Measurements from ENCODE around the gene RNF150. TPM values are rescaled to one million over a fixed set of nuclear protein-coding genes. Genes with fewer than 3 reads are reported as not detected.
A peak's percentile ranks its signal among the peaks of the same experiment; 100 is the strongest.

The RNF150 gene
- total RNA-seq, 4 donors from 2014 or later = 9.7 to 58.2 (median 36.6) TPM

DNA sequence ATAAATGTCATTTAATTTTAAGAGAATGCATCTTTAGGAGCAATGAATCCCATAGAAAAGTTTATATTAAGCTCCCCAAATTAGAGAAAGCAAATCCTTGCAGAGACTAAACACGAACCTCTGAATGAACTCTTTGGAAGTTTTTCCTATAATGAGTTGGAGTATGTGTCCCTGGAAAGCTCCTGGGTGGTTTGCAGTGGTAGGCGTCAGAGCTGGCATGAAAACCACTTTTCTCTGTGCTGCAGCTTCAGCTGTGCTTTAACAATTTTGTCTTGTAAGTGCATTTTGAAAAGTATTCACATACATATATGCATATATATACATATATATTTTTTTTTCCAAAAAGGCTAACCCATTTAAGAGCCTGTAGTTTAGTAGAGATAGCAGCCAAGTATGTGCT is 228.4 kb downstream of the RNF150 start:
- no peaks in the 10 kb centered on the region for H3K27me3 ChIP-seq
- H3K27ac ChIP-seq = no peak overlapping the region
- no peaks in the 10 kb centered on the region for H3K9me3 ChIP-seq
- no peaks in the 10 kb centered on the region for H3K4me1 ChIP-seq
- no peaks in the 10 kb centered on the region for H3K36me3 ChIP-seq
- intact Hi-C loops (cut with DNase I; ENCODE audit: low total_unique reads) = no loop called here
- no peak for TF ChIP-seq POLR2A (IDR thresholded peaks at IDR 0.05)
- TF ChIP-seq, protein P1, sequence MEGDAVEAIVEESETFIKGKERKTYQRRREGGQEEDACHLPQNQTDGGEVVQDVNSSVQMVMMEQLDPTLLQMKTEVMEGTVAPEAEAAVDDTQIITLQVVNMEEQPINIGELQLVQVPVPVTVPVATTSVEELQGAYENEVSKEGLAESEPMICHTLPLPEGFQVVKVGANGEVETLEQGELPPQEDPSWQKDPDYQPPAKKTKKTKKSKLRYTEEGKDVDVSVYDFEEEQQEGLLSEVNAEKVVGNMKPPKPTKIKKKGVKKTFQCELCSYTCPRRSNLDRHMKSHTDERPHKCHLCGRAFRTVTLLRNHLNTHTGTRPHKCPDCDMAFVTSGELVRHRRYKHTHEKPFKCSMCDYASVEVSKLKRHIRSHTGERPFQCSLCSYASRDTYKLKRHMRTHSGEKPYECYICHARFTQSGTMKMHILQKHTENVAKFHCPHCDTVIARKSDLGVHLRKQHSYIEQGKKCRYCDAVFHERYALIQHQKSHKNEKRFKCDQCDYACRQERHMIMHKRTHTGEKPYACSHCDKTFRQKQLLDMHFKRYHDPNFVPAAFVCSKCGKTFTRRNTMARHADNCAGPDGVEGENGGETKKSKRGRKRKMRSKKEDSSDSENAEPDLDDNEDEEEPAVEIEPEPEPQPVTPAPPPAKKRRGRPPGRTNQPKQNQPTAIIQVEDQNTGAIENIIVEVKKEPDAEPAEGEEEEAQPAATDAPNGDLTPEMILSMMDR (IDR thresholded peaks at IDR 0.05) = no peak
- DNase-seq = no peak
- H3K4me3 ChIP-seq = no peak overlapping the region

DNA sequence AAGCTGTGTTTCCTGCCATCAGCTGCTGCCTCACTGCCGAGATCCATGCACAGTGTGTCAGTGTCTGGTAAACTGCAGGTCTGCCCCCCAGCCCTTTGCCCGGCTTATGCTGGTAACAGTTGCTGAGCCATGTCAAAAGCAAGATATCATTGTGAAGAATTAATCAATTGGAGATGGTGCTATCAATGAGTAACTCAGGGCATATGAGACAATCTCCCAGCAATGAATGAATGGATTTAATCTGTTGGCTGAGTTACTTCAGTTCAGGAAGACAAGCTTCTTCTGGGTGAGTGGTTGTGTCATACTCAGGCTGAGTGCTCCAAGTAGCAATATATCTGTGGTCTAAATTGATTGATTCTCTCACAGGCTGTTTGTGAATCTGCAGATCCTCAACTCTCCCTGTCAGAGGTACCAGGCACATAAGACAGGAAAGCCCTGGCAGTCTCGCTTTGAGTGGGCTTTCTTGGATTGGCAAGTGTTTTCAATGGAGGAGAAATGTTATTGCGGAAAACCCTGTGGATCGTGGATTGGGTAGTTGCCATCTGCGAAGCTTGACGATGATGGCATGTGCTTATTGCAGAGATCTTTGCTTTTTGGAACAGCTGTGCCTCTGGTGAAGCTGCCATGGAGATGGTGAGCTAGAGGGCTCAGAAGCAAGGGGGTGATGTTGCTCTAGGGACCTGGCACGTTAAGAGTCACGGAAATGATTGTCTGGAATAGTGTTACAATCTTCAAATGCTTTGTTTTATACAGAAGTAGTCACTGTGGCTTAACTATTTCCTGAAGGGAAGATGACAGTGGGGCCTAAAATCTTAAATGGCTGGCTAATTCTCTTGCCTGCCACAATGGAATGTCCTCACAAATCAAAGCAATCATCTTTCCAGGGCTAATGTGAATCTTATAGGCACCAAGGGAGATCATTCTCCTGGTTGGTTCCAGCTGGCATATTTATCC is 229.5 kb downstream of the RNF150 start:
- no peak overlapping the region for H3K27ac ChIP-seq
- no peaks in the 10 kb centered on the region for H3K27me3 ChIP-seq
- no peaks in the 10 kb centered on the region for H3K9me3 ChIP-seq
- no peak for DNase-seq
- no peaks in the 10 kb centered on the region for H3K36me3 ChIP-seq
- intact Hi-C loops (cut with DNase I; ENCODE audit: low total_unique reads) = no loop called here
- H3K4me1 ChIP-seq = no peaks in the 10 kb centered on the region
- no peak for TF ChIP-seq POLR2A (IDR thresholded peaks at IDR 0.05)
- TF ChIP-seq, protein P1 (IDR thresholded peaks at IDR 0.05) = no peak
- no peak overlapping the region for H3K4me3 ChIP-seq

DNA sequence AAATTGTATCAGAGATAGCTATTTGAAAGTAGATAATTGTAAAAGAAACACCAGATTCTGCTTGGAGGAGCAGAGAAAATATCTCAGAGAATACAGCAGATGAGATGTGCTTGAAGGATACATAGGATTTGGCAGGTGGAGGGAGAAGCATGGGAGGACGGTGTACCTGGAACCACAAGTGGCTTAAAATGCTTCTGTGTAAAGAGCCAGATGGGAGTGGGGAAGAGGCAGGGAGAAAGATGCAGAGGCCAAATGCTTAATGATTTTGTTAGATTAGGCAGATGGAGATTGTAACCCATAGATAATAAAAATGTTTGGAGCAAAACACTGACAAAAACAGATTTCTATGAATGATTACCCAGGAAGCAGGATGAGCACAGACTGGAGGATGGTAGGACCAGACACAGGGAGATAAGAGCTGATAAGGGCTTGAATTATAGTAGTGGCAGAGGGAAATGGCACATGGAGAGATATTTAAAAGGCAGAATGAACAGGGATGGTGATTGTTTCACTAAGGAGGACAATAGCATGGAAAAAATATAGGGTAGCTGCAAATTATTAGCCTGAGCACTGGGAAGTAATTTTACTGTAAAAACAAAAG is 231.4 kb downstream of the RNF150 start:
- intact Hi-C loops (cut with DNase I; ENCODE audit: low total_unique reads) = no loop called here
- no peaks in the 10 kb centered on the region for H3K9me3 ChIP-seq
- no peak overlapping the region for H3K4me3 ChIP-seq
- no peaks in the 10 kb centered on the region for H3K36me3 ChIP-seq
- no peaks in the 10 kb centered on the region for H3K27me3 ChIP-seq
- no peak for DNase-seq
- TF ChIP-seq, protein P1 (IDR thresholded peaks at IDR 0.05) = no peak
- no peak for TF ChIP-seq POLR2A (IDR thresholded peaks at IDR 0.05)
- H3K27ac ChIP-seq = no peak overlapping the region
- H3K4me1 ChIP-seq = no peaks in the 10 kb centered on the region

DNA sequence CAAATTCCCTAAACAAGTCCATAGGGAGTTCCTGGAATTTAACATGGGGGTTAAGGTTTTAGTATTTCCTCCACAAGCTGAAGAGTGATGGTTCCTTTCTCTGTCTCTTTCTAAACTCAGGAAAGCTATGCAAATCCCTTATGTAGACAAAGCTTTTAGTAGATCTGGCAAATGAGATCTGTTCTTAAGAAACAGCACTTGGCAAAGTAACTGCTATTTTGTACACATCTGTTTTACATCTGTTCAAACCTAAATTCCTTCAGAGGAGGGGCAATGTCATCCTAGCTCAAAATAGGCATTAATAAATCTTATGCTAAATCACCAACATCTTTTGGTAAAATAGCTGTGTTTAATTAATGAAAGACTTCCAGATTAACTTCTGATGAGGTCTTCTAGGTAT is 239.3 kb downstream of the RNF150 start:
- intact Hi-C loops (cut with DNase I; ENCODE audit: low total_unique reads) = no loop called here
- Histone ChIP-seq H3K4me3 (no peak overlapping the region), H3K4me1 (no peaks in the 10 kb centered on the region), H3K9me3 (no peaks in the 10 kb centered on the region), H3K27me3 (no peaks in the 10 kb centered on the region), H3K36me3 (no peaks in the 10 kb centered on the region), H3K27ac (peak overlapping the region; percentile 41 to 55)
- no peak for DNase-seq
- TF ChIP-seq, protein P1 (IDR thresholded peaks at IDR 0.05) = no peak
- TF ChIP-seq POLR2A (IDR thresholded peaks at IDR 0.05) = no peak

DNA sequence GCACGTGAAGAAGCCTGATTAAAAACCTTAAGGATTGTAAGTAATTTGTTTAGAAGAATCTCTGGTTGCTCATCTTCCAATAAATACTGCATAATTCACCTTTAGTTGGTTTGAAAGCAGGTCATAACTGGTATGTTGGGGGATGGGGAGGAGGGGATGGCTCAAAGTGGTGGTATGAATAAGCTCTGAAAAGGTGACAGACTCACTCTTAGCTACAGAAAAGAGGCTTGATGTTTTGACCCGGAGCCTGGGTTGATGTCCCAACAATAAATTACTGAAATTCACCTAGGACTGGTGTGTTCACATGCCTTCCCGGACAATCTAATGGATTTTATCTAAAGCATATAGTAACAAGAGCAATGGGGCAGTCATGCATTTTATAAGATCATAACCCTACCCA is 245.2 kb downstream of the RNF150 start:
- H3K4me3 ChIP-seq = no peak overlapping the region

More for the DNA sequence above, 245.2 kb downstream of the RNF150 start:
- intact Hi-C loops (cut with DNase I; ENCODE audit: low total_unique reads) = no loop called here
- Histone ChIP-seq H3K27me3 (no peaks in the 10 kb centered on the region), H3K9me3 (no peaks in the 10 kb centered on the region), H3K36me3 (no peaks in the 10 kb centered on the region), H3K27ac (no peak overlapping the region), H3K4me1 (no peaks in the 10 kb centered on the region)
- TF ChIP-seq, protein P1 (IDR thresholded peaks at IDR 0.05) = no peak
- TF ChIP-seq POLR2A (IDR thresholded peaks at IDR 0.05) = no peak
- no peak for DNase-seq

Data from uterus (tissue), 4 donors.